ENCODE measurements around the gene ARRDC5. TPM values are rescaled to one million over a fixed set of nuclear protein-coding genes. Genes with fewer than 3 reads are reported as not detected.
"Not testable (repeated sequence)": the region's sequence is repeated elsewhere in the genome, so short reads cannot be mapped to it uniquely, and the experiment has no call there.

ARRDC5 gene
- total RNA-seq, 2 experiments from 2014 or later: 0.12 TPM; not detected in 1

DNA sequence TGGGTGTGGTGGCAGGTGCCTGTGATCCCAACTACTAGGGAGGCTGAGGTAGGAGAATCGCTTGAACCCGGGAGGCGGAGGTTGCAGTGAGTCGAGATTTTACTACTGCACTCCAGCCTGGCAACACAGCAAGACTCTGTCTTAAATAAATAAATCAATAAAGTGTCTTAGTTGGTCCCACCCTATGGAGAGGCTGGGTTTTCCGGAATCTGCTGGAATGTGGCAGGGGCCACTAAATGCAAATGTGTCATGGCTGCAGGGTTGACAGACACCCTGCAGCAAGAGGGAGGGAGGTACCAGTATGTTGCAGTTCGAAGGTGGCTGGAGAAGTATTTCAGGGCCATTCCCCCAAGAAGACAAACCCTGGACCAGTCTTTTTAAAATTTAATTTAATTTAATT is 17.7 kb downstream of the ARRDC5 start:
- POLR2A ChIA-PET; H3K27ac Mint-ChIP-seq; intact Hi-C loops (cut with micrococcal nuclease); H3K9me3 Mint-ChIP-seq; H3K4me3 Mint-ChIP-seq; DNase-seq; H3K27me3 Mint-ChIP-seq; H3K36me3 Mint-ChIP-seq; H3K4me1 Mint-ChIP-seq (ENCODE audit: low read depth); CTCF ChIA-PET: not testable (repeated sequence)

GRCh38 chr19:4882874-4883273 is 19.8 kb downstream of the ARRDC5 start:
- H3K9me3 Mint-ChIP-seq; DNase-seq; H3K4me1 Mint-ChIP-seq (ENCODE audit: low read depth); H3K27me3 Mint-ChIP-seq; POLR2A ChIA-PET; H3K36me3 Mint-ChIP-seq; H3K27ac Mint-ChIP-seq; H3K4me3 Mint-ChIP-seq; intact Hi-C loops (cut with micrococcal nuclease): not testable (repeated sequence)
- CTCF ChIA-PET: interaction anchor here (2.1 kb wide), 1 partner anchor 10 kb away, joined by 6 read pairs; no protein-coding TSS in a partner anchor

- H3K9me3 Mint-ChIP-seq: no peaks in the 10 kb centered on the region
- H3K4me3 Mint-ChIP-seq: no peak overlapping the region
- ChIA-PET POLR2A (no interaction called here), CTCF (interaction anchor here (0.8 to 0.9 kb wide), 2 partner anchors 69 to 151 kb away, joined by 4 read pairs; no protein-coding TSS in a partner anchor)
- H3K4me1 Mint-ChIP-seq (ENCODE audit: low read depth): no peaks in the 10 kb centered on the region
- no peak overlapping the region for H3K27ac Mint-ChIP-seq
- H3K36me3 Mint-ChIP-seq: no peaks in the 10 kb centered on the region
- intact Hi-C loops (cut with micrococcal nuclease): no loop called here
- DNase-seq: no peak
- H3K27me3 Mint-ChIP-seq: no peaks in the 10 kb centered on the region
Observed at GRCh38 chr19:4879041-4879440, 23.7 kb downstream of the ARRDC5 start.

DNA sequence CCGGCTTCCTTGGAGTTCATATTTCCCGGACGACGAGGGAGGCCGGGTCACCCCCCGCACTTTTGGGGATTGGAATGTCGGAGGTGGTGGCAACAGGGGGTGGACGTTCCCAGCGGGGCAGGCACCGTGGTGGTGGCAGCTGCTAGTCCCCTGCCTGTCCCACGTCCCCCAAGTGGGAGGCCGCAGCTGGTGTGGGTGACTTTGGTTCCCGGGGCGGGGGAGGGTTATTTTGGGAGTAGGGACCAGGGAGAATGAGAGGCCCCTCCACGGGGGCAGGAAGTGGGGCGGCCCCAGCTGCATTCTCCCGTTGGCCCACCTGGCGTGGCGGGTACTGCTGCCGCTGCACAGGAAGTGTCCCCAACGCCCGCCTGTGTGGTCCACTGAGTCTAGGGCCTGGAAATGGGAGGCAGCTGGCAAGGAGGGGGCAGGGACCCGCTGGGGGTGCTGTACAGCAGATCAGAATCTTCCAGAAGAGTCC is 24.2 kb downstream of the ARRDC5 start:
- H3K9me3 Mint-ChIP-seq: no peaks in the 10 kb centered on the region
- no peaks in the 10 kb centered on the region for H3K27me3 Mint-ChIP-seq
- no peak overlapping the region for H3K27ac Mint-ChIP-seq
- DNase-seq: no peak
- CTCF ChIA-PET: interaction anchor here (0.7 to 0.9 kb wide), 2 partner anchors 65 to 151 kb away, joined by 3 to 4 read pairs; no protein-coding TSS in a partner anchor
- intact Hi-C loops (cut with micrococcal nuclease): no loop called here
- H3K36me3 Mint-ChIP-seq: no peaks in the 10 kb centered on the region
- POLR2A ChIA-PET: no interaction called here
- no peaks in the 10 kb centered on the region for H3K4me1 Mint-ChIP-seq (ENCODE audit: low read depth)
- no peak overlapping the region for H3K4me3 Mint-ChIP-seq

DNA sequence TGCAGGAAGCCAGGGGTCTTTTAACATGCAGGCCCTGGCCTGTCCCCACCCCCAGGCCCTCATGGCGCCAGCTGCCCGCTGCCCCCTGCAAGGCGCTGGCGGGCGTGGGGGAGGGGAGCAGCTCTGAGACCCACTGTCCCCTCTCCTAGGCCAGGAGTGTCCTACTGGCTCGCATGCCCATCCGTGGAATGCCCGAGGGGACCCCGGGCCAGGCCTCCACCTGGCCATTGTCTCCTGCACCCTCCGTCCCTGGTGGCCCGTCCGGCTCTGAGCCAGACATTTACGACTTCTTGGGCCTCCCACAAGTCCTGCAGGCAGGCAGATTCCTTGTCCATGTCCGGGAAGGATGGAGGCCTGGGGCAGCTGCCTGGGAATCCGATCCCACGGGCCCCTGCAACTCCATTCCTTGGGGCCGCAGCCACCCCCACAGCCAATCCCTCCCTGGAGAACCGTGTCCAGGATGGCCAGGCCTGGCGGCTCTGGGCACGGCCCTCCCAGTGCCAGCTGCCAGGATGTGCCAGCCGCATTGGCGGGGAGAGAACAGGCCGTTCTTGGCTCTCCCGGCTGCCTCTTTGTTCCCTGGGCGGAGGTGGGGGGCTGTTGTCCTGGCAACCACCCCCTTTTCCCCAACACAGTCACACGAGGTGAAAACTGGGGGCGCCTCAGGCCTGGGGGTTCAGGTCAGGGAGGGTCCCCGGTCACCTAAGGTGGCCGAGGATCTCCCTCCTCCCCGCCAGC is 24.8 kb downstream of the ARRDC5 start:
- Mint-ChIP-seq H3K9me3 (no peaks in the 10 kb centered on the region), H3K27ac (no peak overlapping the region), H3K27me3 (no peaks in the 10 kb centered on the region), H3K36me3 (no peaks in the 10 kb centered on the region), H3K4me3 (no peak overlapping the region), H3K4me1 (ENCODE audit: low read depth) (no peaks in the 10 kb centered on the region)
- intact Hi-C loops (cut with micrococcal nuclease): no loop called here
- ChIA-PET CTCF (interaction anchor here (0.6 to 0.9 kb wide), 3 partner anchors 36 to 152 kb away, joined by 3 to 4 read pairs (median 4); no protein-coding TSS in a partner anchor), POLR2A (no interaction called here)
- no peak for DNase-seq

GRCh38 chr19:4873930-4874329 is 28.8 kb downstream of the ARRDC5 start:
- Mint-ChIP-seq H3K27ac (no peak overlapping the region), H3K36me3 (no peaks in the 10 kb centered on the region), H3K27me3 (peaks cover 2% of the 10 kb centered on the region), H3K4me1 (ENCODE audit: low read depth) (peaks cover 8% of the 10 kb centered on the region), H3K4me3 (no peak overlapping the region), H3K9me3 (no peaks in the 10 kb centered on the region)
- CTCF ChIA-PET: interaction anchor here (0.6 to 9.7 kb wide), 8 partner anchors 10 to 157 kb away, joined by 3 to 102 read pairs (median 6); no protein-coding TSS in a partner anchor
- POLR2A ChIA-PET: no interaction called here
- no peak for DNase-seq
- intact Hi-C loops (cut with micrococcal nuclease): no loop called here

DNA sequence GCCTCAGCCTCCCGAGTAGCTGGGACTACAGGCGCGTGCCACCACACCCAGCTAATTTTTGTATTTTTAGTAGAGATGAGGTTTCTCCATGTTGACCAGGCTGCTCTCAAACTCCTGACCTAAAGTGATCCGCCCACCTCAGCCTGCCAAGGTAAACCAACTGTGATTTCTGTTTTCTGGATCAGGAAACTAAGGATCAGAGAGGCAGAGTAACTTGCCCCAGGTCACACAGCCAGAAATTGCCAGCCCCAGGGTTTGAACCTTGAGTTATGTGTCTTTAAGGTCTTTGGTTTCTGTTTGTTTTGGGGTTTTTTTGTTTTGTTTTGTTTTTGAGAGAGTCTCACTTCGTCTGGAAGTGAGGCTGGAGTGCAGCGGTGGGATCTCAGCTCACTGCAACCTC is 31.0 kb downstream of the ARRDC5 start:
- Mint-ChIP-seq H3K27ac (no peak overlapping the region), H3K27me3 (peaks cover 2% of the 10 kb centered on the region), H3K4me3 (no peak overlapping the region), H3K9me3 (no peaks in the 10 kb centered on the region), H3K4me1 (ENCODE audit: low read depth) (peaks cover 15% of the 10 kb centered on the region), H3K36me3 (no peaks in the 10 kb centered on the region)
- ChIA-PET POLR2A (no interaction called here), CTCF (interaction anchor here (0.6 to 9.7 kb wide), 8 partner anchors 10 to 167 kb away, joined by 3 to 102 read pairs (median 3); partner anchors contain the start of gene KDM4B)
- DNase-seq: no peak
- intact Hi-C loops (cut with micrococcal nuclease): loop anchor here (1.0 kb wide), 2 partner anchors 40 to 160 kb away; no protein-coding TSS in a partner anchor

GRCh38 chr19:4870025-4870700 is 32.5 kb downstream of the ARRDC5 start:
- DNase-seq: peak; percentile 64
- H3K9me3 Mint-ChIP-seq: no peaks in the 10 kb centered on the region
- intact Hi-C loops (cut with micrococcal nuclease): no loop called here
- no peaks in the 10 kb centered on the region for H3K36me3 Mint-ChIP-seq
- CTCF ChIA-PET: interaction anchor here (0.8 to 9.7 kb wide), 7 partner anchors 19 to 161 kb away, joined by 3 to 102 read pairs (median 11); no protein-coding TSS in a partner anchor
- H3K27me3 Mint-ChIP-seq: peaks cover 2% of the 10 kb centered on the region
- POLR2A ChIA-PET: interaction anchor here (0.7 kb wide), 1 partner anchor 41 kb away, joined by 4 read pairs; no protein-coding TSS in a partner anchor
- H3K27ac Mint-ChIP-seq: no peak overlapping the region
- H3K4me1 Mint-ChIP-seq (ENCODE audit: low read depth): peaks cover 20% of the 10 kb centered on the region
- no peak overlapping the region for H3K4me3 Mint-ChIP-seq

GRCh38 chr19:4868286-4868834 is 34.3 kb downstream of the ARRDC5 start:
- POLR2A ChIA-PET: interaction anchor here (1.7 kb wide), 2 partner anchors 9 to 43 kb away, joined by 6 to 7 read pairs; no protein-coding TSS in a partner anchor
- H3K4me3 Mint-ChIP-seq: peak overlapping the region; percentile 79

GRCh38 chr19:4867534-4868285 is 35.0 kb downstream of the ARRDC5 start, which contains the start of gene PLIN3:
TSS of gene PLIN3 (minus strand) at chr19:4867667. CDS start at chr19:4861394, 6,273 bp downstream.
- ChIA-PET POLR2A (interaction anchor here (0.7 to 1.7 kb wide), 3 partner anchors 8 to 80 kb away, joined by 3 to 7 read pairs (median 6); no protein-coding TSS in a partner anchor), CTCF (interaction anchor here (0.9 to 9.7 kb wide), 8 partner anchors 16 to 271 kb away, joined by 3 to 102 read pairs (median 8); no protein-coding TSS in a partner anchor)
- Mint-ChIP-seq H3K9me3 (no peaks in the 10 kb centered on the region), H3K27ac (peak within 1 kb of the TSS; percentile 69), H3K4me1 (ENCODE audit: low read depth) (peaks cover 22% of the 10 kb centered on the region), H3K4me3 (peak within 1 kb of the TSS; percentile 79), H3K36me3 (no peaks in the 10 kb centered on the region), H3K27me3 (peaks cover 2% of the 10 kb centered on the region)
- intact Hi-C loops (cut with micrococcal nuclease): loop anchor here (1.0 to 2.0 kb wide), 2 partner anchors 44 to 101 kb away; partner anchors contain the start of gene KDM4B
- peak; percentile 97 for DNase-seq

More at GRCh38 chr19:4868286-4868834, 34.3 kb downstream of the ARRDC5 start:
- Mint-ChIP-seq H3K9me3 (no peaks in the 10 kb centered on the region), H3K4me1 (ENCODE audit: low read depth) (peaks cover 22% of the 10 kb centered on the region), H3K27me3 (peaks cover 2% of the 10 kb centered on the region), H3K27ac (peak overlapping the region; percentile 49), H3K36me3 (no peaks in the 10 kb centered on the region)
- DNase-seq: no peak
- intact Hi-C loops (cut with micrococcal nuclease): no loop called here
- CTCF ChIA-PET: interaction anchor here (0.8 to 9.7 kb wide), 6 partner anchors 14 to 163 kb away, joined by 3 to 102 read pairs (median 9); no protein-coding TSS in a partner anchor

All from activated CD4-positive, alpha-beta memory T cell treated with anti-CD3 and anti-CD28 coated beads for 36 hours (primary cell).